IgD-negative memory B cell (primary cell): ENCODE measurements around the gene GSTM3. TPM values are rescaled to one million over a fixed set of nuclear protein-coding genes. Genes with fewer than 3 reads are reported as not detected.
"Not testable (repeated sequence)": the region's sequence is repeated elsewhere in the genome, so short reads cannot be mapped to it uniquely, and the experiment has no call there.

ENCODE experiments used
- H3K27ac Mint-ChIP-seq, 3 donors: one replicate each; pipeline ENCODE4 v1.8.0; 2020 to 2022; ENCODE audit warnings: mild to moderate bottlenecking in 3 of 3, mixed read lengths in 3 of 3, moderate library complexity in 1 of 3
- H3K27me3 Mint-ChIP-seq: one replicate; pipeline ENCODE4 v1.8.0; 2021; ENCODE audit warnings: mixed read lengths
- H3K36me3 Mint-ChIP-seq: one replicate; pipeline ENCODE4 v1.8.0; 2020; ENCODE audit warnings: mild to moderate bottlenecking, mixed read lengths
- H3K4me1 Mint-ChIP-seq, 3 donors: one replicate each; pipeline ENCODE4 v1.8.0; 2020 to 2022; ENCODE audit warnings: mixed read lengths in 3 of 3, mild to moderate bottlenecking in 1 of 3
- H3K4me3 Mint-ChIP-seq, 4 donors: one replicate each; pipeline ENCODE4 v1.8.0; 2020 to 2022; ENCODE audit warnings: mild to moderate bottlenecking in 4 of 4, mixed read lengths in 4 of 4, moderate library complexity in 3 of 4
- H3K9me3 Mint-ChIP-seq, 3 donors: one replicate each; pipeline ENCODE4 v1.8.0; 2020 to 2021; ENCODE audit warnings: mixed read lengths in 3 of 3, mild to moderate bottlenecking in 1 of 3
- polyA plus RNA-seq: library from polyadenylated mRNA; unstranded; fragments of 300-500 nt; fragmentation: Illumina TruSeq; gene quantifications from one replicate; pipeline ENCODE4 v1.2.3, GENCODE V29; 2021

The GSTM3 gene
- polyA plus RNA-seq, 1 donor from 2014 or later = 4.6 TPM

GRCh38 chr1:109759513-109760334 is 18.9 kb upstream of the GSTM3 start:
- Mint-ChIP-seq H3K27me3 (no peaks in the 10 kb centered on the region), H3K4me1 (peaks cover 0 to 3% (median 0%) of the 10 kb centered on the region in 3 donors), H3K9me3 (peaks cover 0 to 4% (median 0%) of the 10 kb centered on the region in 3 donors), H3K27ac (no peak overlapping the region), H3K36me3 (no peaks in the 10 kb centered on the region), H3K4me3 (no peak overlapping the region)

- Mint-ChIP-seq H3K27ac (peak overlapping the region in 1 of 3 donors; percentile 92), H3K4me1 (peaks cover 0 to 3% (median 0%) of the 10 kb centered on the region in 3 donors), H3K36me3 (no peaks in the 10 kb centered on the region), H3K27me3 (peaks cover 5% of the 10 kb centered on the region), H3K9me3 (peaks cover 0 to 4% (median 0%) of the 10 kb centered on the region in 3 donors), H3K4me3 (no peak overlapping the region)
These were observed 17.3 kb upstream of the GSTM3 start for GRCh38 chr1:109757936-109758786.

- no peaks in the 10 kb centered on the region for H3K9me3 Mint-ChIP-seq
- no peak overlapping the region for H3K4me3 Mint-ChIP-seq
- peaks cover 8% of the 10 kb centered on the region for H3K27me3 Mint-ChIP-seq
- H3K4me1 Mint-ChIP-seq = peaks cover 0 to 1% (median 0%) of the 10 kb centered on the region in 3 donors
- H3K36me3 Mint-ChIP-seq = no peaks in the 10 kb centered on the region
- peak overlapping the region in 1 of 3 donors; percentile 92 for H3K27ac Mint-ChIP-seq
These were observed 16.1 kb upstream of the GSTM3 start for GRCh38 chr1:109756848-109757521.

GRCh38 chr1:109756325-109756724 is 15.5 kb upstream of the GSTM3 start:
- H3K36me3 Mint-ChIP-seq, H3K4me1 Mint-ChIP-seq, H3K27ac Mint-ChIP-seq, H3K27me3 Mint-ChIP-seq, H3K9me3 Mint-ChIP-seq, H3K4me3 Mint-ChIP-seq: not testable (repeated sequence)

- no peaks in the 10 kb centered on the region for H3K9me3 Mint-ChIP-seq
- peak overlapping the region in 1 of 4 donors; percentile 14 for H3K4me3 Mint-ChIP-seq
- no peaks in the 10 kb centered on the region for H3K36me3 Mint-ChIP-seq
- H3K27ac Mint-ChIP-seq = no peak overlapping the region
- H3K27me3 Mint-ChIP-seq = peaks cover 16% of the 10 kb centered on the region
- H3K4me1 Mint-ChIP-seq = peaks cover 0 to 1% (median 0%) of the 10 kb centered on the region in 3 donors
These were observed 13.9 kb upstream of the GSTM3 start for GRCh38 chr1:109754738-109755137.

- H3K4me3 Mint-ChIP-seq = no peak overlapping the region
- no peak overlapping the region for H3K27ac Mint-ChIP-seq
- peaks cover 0 to 1% (median 0%) of the 10 kb centered on the region in 3 donors for H3K4me1 Mint-ChIP-seq
- H3K9me3 Mint-ChIP-seq = no peaks in the 10 kb centered on the region
- H3K27me3 Mint-ChIP-seq = peaks cover 31% of the 10 kb centered on the region
- peaks cover 4% of the 10 kb centered on the region for H3K36me3 Mint-ChIP-seq
These were observed 10.9 kb upstream of the GSTM3 start for GRCh38 chr1:109751531-109752260.

- Mint-ChIP-seq H3K36me3 (peaks cover 4% of the 10 kb centered on the region), H3K4me1 (peaks cover 0 to 1% (median 0%) of the 10 kb centered on the region in 3 donors), H3K9me3 (no peaks in the 10 kb centered on the region), H3K27ac (no peak overlapping the region), H3K4me3 (no peak overlapping the region), H3K27me3 (peaks cover 31% of the 10 kb centered on the region)
These were observed 10.1 kb upstream of the GSTM3 start for GRCh38 chr1:109750920-109751319.

GRCh38 chr1:109750241-109750882 is 9.5 kb upstream of the GSTM3 start:
- Mint-ChIP-seq H3K4me3 (no peak overlapping the region), H3K9me3 (no peaks in the 10 kb centered on the region), H3K36me3 (peaks cover 4% of the 10 kb centered on the region), H3K4me1 (no peaks in the 10 kb centered on the region), H3K27me3 (peaks cover 31% of the 10 kb centered on the region), H3K27ac (no peak overlapping the region)

- H3K27me3 Mint-ChIP-seq = peaks cover 34% of the 10 kb centered on the region
- H3K9me3 Mint-ChIP-seq = no peaks in the 10 kb centered on the region
- H3K4me3 Mint-ChIP-seq = no peak overlapping the region
- H3K27ac Mint-ChIP-seq = peak overlapping the region in 1 of 3 donors; percentile 83
- H3K4me1 Mint-ChIP-seq = no peaks in the 10 kb centered on the region
- peaks cover 4% of the 10 kb centered on the region for H3K36me3 Mint-ChIP-seq
These were observed 8.4 kb upstream of the GSTM3 start for GRCh38 chr1:109749221-109749620.

GRCh38 chr1:109748311-109748710 is 7.5 kb upstream of the GSTM3 start:
- not testable (repeated sequence) for H3K4me3 Mint-ChIP-seq, H3K36me3 Mint-ChIP-seq, H3K4me1 Mint-ChIP-seq, H3K27ac Mint-ChIP-seq, H3K9me3 Mint-ChIP-seq
- peaks cover 30% of the 10 kb centered on the region for H3K27me3 Mint-ChIP-seq

- Mint-ChIP-seq H3K36me3 (no peaks in the 10 kb centered on the region), H3K9me3 (peaks cover 0 to 1% (median 0%) of the 10 kb centered on the region in 3 donors), H3K27me3 (peaks cover 9% of the 10 kb centered on the region), H3K4me3 (peak overlapping the region; percentile 62 to 94 (median 80)), H3K4me1 (peaks cover 4 to 10% (median 4%) of the 10 kb centered on the region in 3 donors), H3K27ac (no peak overlapping the region)
These were observed 862 bp downstream of the GSTM3 start for GRCh38 chr1:109739738-109740614.

GRCh38 chr1:109733236-109733870 is 7.5 kb downstream of the GSTM3 start:
- peaks cover 0 to 1% (median 0%) of the 10 kb centered on the region in 3 donors for H3K9me3 Mint-ChIP-seq
- H3K27me3 Mint-ChIP-seq = peaks cover 7% of the 10 kb centered on the region
- no peak overlapping the region for H3K4me3 Mint-ChIP-seq
- no peak overlapping the region for H3K27ac Mint-ChIP-seq
- no peaks in the 10 kb centered on the region for H3K4me1 Mint-ChIP-seq
- peaks cover 1% of the 10 kb centered on the region for H3K36me3 Mint-ChIP-seq

GRCh38 chr1:109732390-109732881 is 8.4 kb downstream of the GSTM3 start:
- peaks cover 5% of the 10 kb centered on the region for H3K27me3 Mint-ChIP-seq
- H3K4me3 Mint-ChIP-seq = no peak overlapping the region
- H3K9me3 Mint-ChIP-seq = peaks cover 0 to 1% (median 0%) of the 10 kb centered on the region in 3 donors
- H3K4me1 Mint-ChIP-seq = no peaks in the 10 kb centered on the region
- H3K27ac Mint-ChIP-seq = peak overlapping the region in 1 of 3 donors; percentile 83
- peaks cover 1% of the 10 kb centered on the region for H3K36me3 Mint-ChIP-seq
